Measurements from ENCODE around the gene TAS1R3.

TAS1R3 gene

GRCh38 chr1:1331068-1331965, at the start of gene TAS1R3:
Gene TAS1R3 (plus strand): TSS chr1:1331280. CDS start chr1:1331346, 66 bp downstream.
- Mint-ChIP-seq H3K27ac (no peak within 1 kb of the TSS), H3K27me3 (peaks cover 3% of the 10 kb centered on the region), H3K4me3 (no peak within 1 kb of the TSS), H3K9me3 (peaks cover 6% of the 10 kb centered on the region), H3K4me1 (peaks cover under 1% of the 10 kb centered on the region), H3K36me3 (peaks cover 5% of the 10 kb centered on the region)
- DNase-seq = no peak
- CTCF ChIA-PET = no interaction called here

- Mint-ChIP-seq H3K36me3 (no peaks in the 10 kb centered on the region), H3K4me3 (no peak overlapping the region), H3K9me3 (no peaks in the 10 kb centered on the region), H3K4me1 (no peaks in the 10 kb centered on the region), H3K27ac (no peak overlapping the region), H3K27me3 (peaks cover 7% of the 10 kb centered on the region)
- CTCF ChIA-PET = interaction anchor here (0.6 kb wide), 1 partner anchor 490 kb away, joined by 3 read pairs; no protein-coding TSS in a partner anchor
- DNase-seq = no peak
These were observed 49.4 kb upstream of the TAS1R3 start for GRCh38 chr1:1281533-1282321.

- no peak overlapping the region for H3K27ac Mint-ChIP-seq
- CTCF ChIA-PET = interaction anchor here (1.2 kb wide), 1 partner anchor 160 kb away, joined by 5 read pairs; no protein-coding TSS in a partner anchor
These were observed 48.1 kb upstream of the TAS1R3 start for GRCh38 chr1:1282998-1283397.

GRCh38 chr1:1283821-1284220, 47.3 kb upstream of the TAS1R3 start:
- Mint-ChIP-seq H3K4me1 (no peaks in the 10 kb centered on the region), H3K36me3 (no peaks in the 10 kb centered on the region), H3K9me3 (no peaks in the 10 kb centered on the region), H3K4me3 (no peak overlapping the region), H3K27ac (no peak overlapping the region), H3K27me3 (peaks cover 7% of the 10 kb centered on the region)
- CTCF ChIA-PET = interaction anchor here (1.2 kb wide), 1 partner anchor 161 kb away, joined by 5 read pairs; no protein-coding TSS in a partner anchor
- DNase-seq = no peak

More at GRCh38 chr1:1282998-1283397, 48.1 kb upstream of the TAS1R3 start:
- H3K27me3 Mint-ChIP-seq = peaks cover 7% of the 10 kb centered on the region
- no peaks in the 10 kb centered on the region for H3K4me1 Mint-ChIP-seq
- no peaks in the 10 kb centered on the region for H3K36me3 Mint-ChIP-seq
- no peak overlapping the region for H3K4me3 Mint-ChIP-seq
- no peak for DNase-seq
- no peaks in the 10 kb centered on the region for H3K9me3 Mint-ChIP-seq

GRCh38 chr1:1284221-1285101, 46.6 kb upstream of the TAS1R3 start:
- Mint-ChIP-seq H3K4me1 (no peaks in the 10 kb centered on the region), H3K9me3 (no peaks in the 10 kb centered on the region)
- CTCF ChIA-PET = interaction anchor here (0.7 kb wide), 1 partner anchor 164 kb away, joined by 3 read pairs; no protein-coding TSS in a partner anchor

GRCh38 chr1:1285102-1285571, 45.9 kb upstream of the TAS1R3 start:
- H3K4me1 Mint-ChIP-seq = no peaks in the 10 kb centered on the region
- H3K9me3 Mint-ChIP-seq = peaks cover 1% of the 10 kb centered on the region
- H3K27ac Mint-ChIP-seq = no peak overlapping the region
- peaks cover 7% of the 10 kb centered on the region for H3K27me3 Mint-ChIP-seq
- no peak for DNase-seq
- H3K36me3 Mint-ChIP-seq = peaks cover 1% of the 10 kb centered on the region
- CTCF ChIA-PET = interaction anchor here (0.7 kb wide), 1 partner anchor 165 kb away, joined by 3 read pairs; no protein-coding TSS in a partner anchor
- no peak overlapping the region for H3K4me3 Mint-ChIP-seq

More at GRCh38 chr1:1284221-1285101, 46.6 kb upstream of the TAS1R3 start:
- H3K36me3 Mint-ChIP-seq = no peaks in the 10 kb centered on the region
- DNase-seq = no peak
- no peak overlapping the region for H3K27ac Mint-ChIP-seq
- H3K4me3 Mint-ChIP-seq = no peak overlapping the region
- H3K27me3 Mint-ChIP-seq = peaks cover 7% of the 10 kb centered on the region

GRCh38 chr1:1285611-1286311, 45.3 kb upstream of the TAS1R3 start:
- Mint-ChIP-seq H3K27me3 (peaks cover 7% of the 10 kb centered on the region), H3K27ac (no peak overlapping the region), H3K9me3 (peaks cover 2% of the 10 kb centered on the region), H3K4me1 (no peaks in the 10 kb centered on the region), H3K4me3 (no peak overlapping the region), H3K36me3 (peaks cover 2% of the 10 kb centered on the region)
- DNase-seq = no peak
- CTCF ChIA-PET = no interaction called here

- no peak for DNase-seq
- Mint-ChIP-seq H3K4me1 (no peaks in the 10 kb centered on the region), H3K9me3 (peaks cover 2% of the 10 kb centered on the region), H3K27ac (no peak overlapping the region), H3K36me3 (peaks cover 2% of the 10 kb centered on the region), H3K27me3 (peaks cover 7% of the 10 kb centered on the region), H3K4me3 (no peak overlapping the region)
- CTCF ChIA-PET = no interaction called here
These were observed 44.5 kb upstream of the TAS1R3 start for GRCh38 chr1:1286313-1287261.

GRCh38 chr1:1287288-1288110, 43.6 kb upstream of the TAS1R3 start:
- Mint-ChIP-seq H3K9me3 (peaks cover 2% of the 10 kb centered on the region), H3K27me3 (peaks cover 7% of the 10 kb centered on the region), H3K27ac (no peak overlapping the region), H3K4me1 (no peaks in the 10 kb centered on the region), H3K4me3 (no peak overlapping the region), H3K36me3 (peaks cover 3% of the 10 kb centered on the region)
- CTCF ChIA-PET = no interaction called here
- DNase-seq = no peak

GRCh38 chr1:1290238-1290731, 40.8 kb upstream of the TAS1R3 start:
- Mint-ChIP-seq H3K36me3 (peaks cover 3% of the 10 kb centered on the region), H3K4me3 (no peak overlapping the region), H3K27ac (peak overlapping the region; percentile 33), H3K4me1 (no peaks in the 10 kb centered on the region), H3K9me3 (peaks cover 2% of the 10 kb centered on the region), H3K27me3 (no peaks in the 10 kb centered on the region)
- peak; percentile 70 for DNase-seq
- CTCF ChIA-PET = interaction anchor here (0.9 to 2.8 kb wide), 5 partner anchors 10 to 307 kb away, joined by 3 to 49 read pairs (median 4); no protein-coding TSS in a partner anchor

GRCh38 chr1:1291023-1291528, 40.0 kb upstream of the TAS1R3 start:
- Mint-ChIP-seq H3K4me3 (no peak overlapping the region), H3K9me3 (peaks cover 2% of the 10 kb centered on the region), H3K27me3 (no peaks in the 10 kb centered on the region), H3K36me3 (peaks cover 3% of the 10 kb centered on the region), H3K27ac (no peak overlapping the region), H3K4me1 (no peaks in the 10 kb centered on the region)
- DNase-seq = no peak
- CTCF ChIA-PET = interaction anchor here (1.1 to 2.8 kb wide), 5 partner anchors 9 to 308 kb away, joined by 3 to 49 read pairs (median 6); no protein-coding TSS in a partner anchor

Data from activated naive CD4-positive, alpha-beta T cell treated with anti-CD3 and anti-CD28 coated beads, Interleukin-2, amount 10 ng/mL, durations not matched to agents 7 days and 5 days (primary cell).